KOPT-K1 (cell line): ENCODE results near the gene ELOVL5.

Source experiments
- H3K27ac ChIP-seq: fragments of 200-600 bp; sonication (generic); 2 replicates; pipeline ENCODE4 v1.5.1; 2016; ENCODE audit warnings: antibody characterized with exemption, mild to moderate bottlenecking, low read depth, low read length; ENCODE audit not compliant: poor library complexity, severe bottlenecking
- H3K36me3 ChIP-seq: fragments of 200-600 bp; sonication (generic); 2 replicates; pipeline ENCODE4 v1.5.1; 2017; ENCODE audit warnings: antibody characterized with exemption, mild to moderate bottlenecking, low read length, moderate library complexity; ENCODE audit not compliant: insufficient read depth
- H3K9me3 ChIP-seq: fragments of 200-600 bp; sonication (generic); 2 replicates; pipeline ENCODE4 v1.5.1; 2017; ENCODE audit warnings: antibody characterized with exemption, low read length, mild to moderate bottlenecking; ENCODE audit not compliant: insufficient read depth, poor library complexity, severe bottlenecking

Gene ELOVL5

DNA sequence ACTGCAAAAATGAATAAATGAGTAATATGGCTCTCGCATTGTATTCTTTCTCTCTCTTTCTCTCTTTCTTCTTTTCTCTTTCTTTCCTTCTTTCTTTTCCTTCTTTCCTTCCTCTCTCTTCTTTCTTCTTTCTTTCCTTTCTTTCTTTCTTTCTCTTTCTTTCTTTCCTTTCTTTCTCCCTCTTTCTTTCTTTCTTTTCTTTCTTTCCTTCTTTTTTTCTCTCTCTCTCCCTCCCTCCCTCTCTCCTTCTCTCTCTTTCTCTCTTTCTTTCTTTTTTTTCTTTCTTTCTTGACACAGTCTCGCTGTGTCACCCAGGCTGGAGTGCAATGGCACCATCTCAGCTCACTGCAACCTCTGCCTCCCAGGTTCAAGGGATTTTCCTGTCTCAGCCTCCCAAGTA lies 20.3 kb upstream of the ELOVL5 start:
- Histone ChIP-seq H3K27ac (no peak overlapping the region), H3K36me3 (no peaks in the 10 kb centered on the region), H3K9me3 (peaks cover 3% of the 10 kb centered on the region)

DNA sequence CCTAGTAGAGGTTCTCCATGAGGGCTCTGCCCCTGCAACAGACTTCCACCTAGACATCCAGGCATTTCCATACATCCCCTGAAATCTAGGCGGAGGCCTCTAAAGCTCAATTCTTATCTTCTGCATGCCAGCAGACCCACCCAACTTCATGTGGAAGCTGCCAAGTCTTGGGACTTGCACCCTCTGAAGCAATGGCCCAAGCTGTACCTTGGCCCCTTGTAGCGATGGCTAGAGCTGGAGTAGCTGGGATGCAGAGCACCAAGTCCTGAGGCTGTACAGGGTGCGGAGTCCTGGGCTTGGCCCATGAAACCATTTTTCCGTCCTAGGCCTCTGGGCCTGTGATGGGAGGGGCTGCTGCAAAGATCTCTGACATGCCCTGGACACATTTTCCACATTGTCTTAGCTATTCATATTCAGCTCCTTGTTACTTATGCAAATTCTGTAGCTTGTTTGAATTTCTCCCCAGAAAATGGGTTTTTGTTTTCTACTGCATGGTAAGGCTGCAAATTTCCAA lies 17.4 kb upstream of the ELOVL5 start:
- Histone ChIP-seq H3K9me3 (peaks cover 3% of the 10 kb centered on the region), H3K36me3 (no peaks in the 10 kb centered on the region), H3K27ac (no peak overlapping the region)

DNA sequence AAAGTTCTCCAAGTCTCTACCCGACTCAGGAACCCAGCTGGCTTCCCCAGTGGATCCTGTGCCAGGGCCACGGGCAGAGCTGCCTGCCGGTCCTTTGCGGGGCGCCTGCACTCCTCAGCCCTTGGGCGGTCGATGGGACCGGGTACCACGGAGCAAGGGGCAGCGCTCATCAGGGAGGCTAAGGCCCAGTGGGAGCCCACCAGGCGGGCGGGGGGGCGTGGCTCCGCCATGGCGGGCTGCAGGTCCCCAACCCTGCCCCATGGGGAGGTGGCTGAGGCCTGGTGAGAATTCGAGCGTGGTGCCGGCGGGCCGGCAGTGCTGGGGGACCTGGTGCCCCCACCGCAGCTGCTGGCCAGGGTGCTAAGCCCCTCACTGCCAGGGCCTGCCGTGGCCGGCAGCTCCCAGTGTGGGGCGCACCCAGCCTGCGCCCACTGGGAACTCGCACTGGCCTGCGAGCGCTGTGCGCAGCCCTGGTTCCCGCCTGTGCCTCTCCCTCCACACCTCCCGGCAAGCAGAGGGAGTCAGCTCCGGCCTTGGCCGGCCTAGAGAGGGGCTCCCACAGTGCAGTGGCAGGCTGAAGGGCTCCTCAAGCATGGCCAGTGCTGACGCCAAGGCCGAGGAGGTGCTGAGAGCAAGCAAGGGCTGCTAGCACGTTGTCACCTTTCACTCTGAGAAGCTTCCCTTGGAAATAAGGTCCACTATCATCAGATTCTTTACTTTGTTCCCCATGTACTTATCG lies 14.8 kb upstream of the ELOVL5 start:
- Histone ChIP-seq H3K9me3 (peaks cover 3% of the 10 kb centered on the region), H3K36me3 (no peaks in the 10 kb centered on the region), H3K27ac (peak overlapping the region; percentile 99)

DNA sequence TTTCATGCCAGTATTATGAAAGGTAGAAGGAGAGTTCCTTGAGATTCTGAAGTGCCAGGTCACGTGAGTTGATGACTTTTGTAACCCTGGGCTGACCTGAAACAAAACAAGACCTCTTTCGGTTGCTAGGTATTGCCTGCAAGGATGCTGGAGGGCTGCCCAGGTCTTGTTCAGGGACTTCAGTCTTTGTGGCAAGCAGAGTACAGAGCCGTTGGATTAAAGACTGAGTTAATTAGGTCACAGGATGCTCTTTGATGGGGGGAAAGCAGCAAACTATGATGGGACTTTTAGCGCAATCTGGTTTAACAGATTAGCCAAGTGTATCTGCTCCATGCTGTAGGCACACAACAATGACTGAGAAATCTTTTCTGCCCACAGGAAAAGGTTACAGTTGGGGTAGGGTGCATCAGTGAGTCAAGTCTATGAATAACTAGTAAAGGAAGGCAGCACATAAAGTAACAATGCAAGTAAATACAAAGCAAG lies 12.8 kb upstream of the ELOVL5 start:
- no peaks in the 10 kb centered on the region for H3K36me3 ChIP-seq
- peak overlapping the region; percentile 99 for H3K27ac ChIP-seq
- no peaks in the 10 kb centered on the region for H3K9me3 ChIP-seq

DNA sequence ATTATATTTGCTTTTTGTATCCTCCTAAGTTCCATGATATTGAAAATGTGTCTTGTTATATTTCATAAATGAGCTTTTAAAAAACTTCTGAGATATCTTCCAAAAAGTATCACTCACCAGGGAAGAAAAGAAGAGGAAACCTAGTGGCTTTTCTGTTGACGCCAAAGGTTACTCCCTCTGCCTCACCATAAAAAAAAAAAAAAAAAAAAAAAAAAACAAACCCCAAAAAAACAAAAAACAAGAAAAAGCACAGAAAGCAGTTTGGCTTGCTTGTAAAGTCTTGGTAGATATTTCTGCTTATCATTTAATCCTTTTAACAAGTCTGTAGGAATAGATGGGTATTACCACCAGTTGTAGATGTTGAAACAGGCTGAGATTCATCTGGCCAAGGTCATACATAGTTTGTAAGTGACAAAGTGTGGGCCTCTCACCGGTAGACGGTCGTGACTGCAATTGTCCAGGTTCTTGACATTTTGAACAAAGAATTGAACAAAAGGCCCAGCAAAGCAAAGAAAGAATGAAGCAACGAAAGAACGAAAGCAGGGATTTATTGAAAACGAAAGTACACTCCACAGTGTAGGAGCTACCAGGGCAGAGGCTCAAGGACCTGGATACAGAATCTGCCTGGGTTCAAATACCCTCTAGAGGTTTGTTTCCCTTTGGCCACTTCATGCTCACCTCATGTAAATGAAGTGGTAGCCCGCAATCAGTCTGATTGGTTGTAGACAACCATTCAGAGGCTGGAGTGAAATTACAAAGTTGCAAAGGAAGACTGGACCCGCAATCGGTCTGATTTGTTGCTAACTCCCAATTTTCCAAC lies 11.6 kb upstream of the ELOVL5 start:
- H3K36me3 ChIP-seq = no peaks in the 10 kb centered on the region
- peak overlapping the region; percentile 99 for H3K27ac ChIP-seq
- H3K9me3 ChIP-seq = no peaks in the 10 kb centered on the region

DNA sequence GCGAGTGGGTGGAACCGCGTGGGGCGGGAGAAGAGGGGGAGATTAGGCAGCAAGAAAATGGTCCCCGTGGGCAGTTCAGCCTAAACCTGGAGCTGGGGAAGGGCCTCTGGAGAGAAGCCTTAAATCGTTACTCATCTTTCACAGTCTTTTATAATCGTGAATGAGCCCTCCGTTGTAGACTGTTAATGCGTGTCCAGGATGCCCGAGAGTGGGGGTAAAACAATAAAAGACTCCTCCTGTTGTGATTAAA lies 11.0 kb upstream of the ELOVL5 start:
- Histone ChIP-seq H3K27ac (peak overlapping the region; percentile 99), H3K36me3 (no peaks in the 10 kb centered on the region), H3K9me3 (no peaks in the 10 kb centered on the region)

DNA sequence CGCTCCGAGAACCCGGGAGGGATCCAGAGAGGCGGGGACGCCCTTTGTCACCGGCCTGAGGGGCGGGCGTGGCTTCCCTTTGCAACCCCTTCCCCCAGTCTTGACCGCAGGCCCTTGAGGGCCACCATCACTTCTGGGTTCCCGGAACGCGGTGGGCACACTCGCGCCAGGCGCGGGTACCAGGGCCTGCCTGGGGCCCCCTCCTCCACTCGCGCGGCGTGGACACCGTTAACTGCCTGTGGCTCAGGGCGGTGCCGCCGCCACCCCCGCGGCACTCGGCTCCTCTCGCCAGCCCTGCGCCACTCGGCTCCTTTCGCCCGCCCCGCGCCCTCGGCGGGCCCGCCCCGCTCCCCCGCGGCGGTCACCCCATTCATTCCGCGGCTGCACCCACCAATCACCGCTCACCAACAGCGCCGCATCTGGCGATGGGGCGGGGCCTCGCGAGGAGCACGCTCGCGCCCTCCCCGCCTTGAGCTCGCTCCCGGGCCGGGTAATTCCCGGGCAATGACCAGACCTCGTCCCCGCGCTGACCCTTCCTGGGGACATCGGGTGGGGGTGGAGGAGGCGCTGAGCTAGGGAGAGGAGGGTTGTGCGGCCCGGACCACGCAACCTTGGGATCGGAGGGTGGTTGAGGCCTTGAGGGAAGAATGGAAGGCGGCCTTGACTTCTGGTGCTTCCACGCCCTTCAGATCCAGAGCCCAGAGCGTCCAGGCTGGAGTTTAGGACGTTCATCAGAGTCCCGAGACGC lies 10.5 kb upstream of the ELOVL5 start:
- Histone ChIP-seq H3K27ac (peak overlapping the region; percentile 99), H3K9me3 (no peaks in the 10 kb centered on the region), H3K36me3 (no peaks in the 10 kb centered on the region)

DNA sequence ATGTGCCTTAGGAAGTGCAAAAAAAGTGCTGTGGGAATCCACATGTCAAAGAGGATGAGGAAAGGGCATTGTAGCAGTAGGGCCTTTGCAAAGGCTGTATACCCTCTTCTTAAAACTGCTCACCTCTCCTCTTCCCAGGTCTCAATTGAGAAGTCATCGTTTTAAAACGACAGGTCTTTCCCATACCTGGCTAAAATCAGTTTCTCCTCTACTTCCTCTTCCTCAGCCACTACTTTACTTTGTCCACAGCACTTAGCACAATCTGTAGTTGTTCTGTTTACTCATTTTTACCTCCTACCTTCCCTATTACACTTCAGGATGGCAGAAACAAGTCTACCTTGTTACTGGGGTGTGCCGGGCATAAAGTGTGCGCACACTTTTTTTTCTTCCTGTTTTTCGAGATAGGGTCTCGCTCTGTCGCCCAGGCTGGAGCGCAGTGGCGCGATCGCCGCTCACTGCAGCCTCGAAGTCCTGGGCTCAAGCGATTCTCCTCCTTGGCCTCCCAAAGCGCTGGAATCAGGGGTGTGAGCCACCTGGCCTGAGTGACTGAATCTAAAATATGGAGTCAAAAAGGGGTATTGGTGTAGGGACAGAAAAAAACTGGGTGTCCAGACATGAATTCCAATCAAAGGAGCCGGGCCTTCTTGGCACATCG lies 9.8 kb upstream of the ELOVL5 start:
- Histone ChIP-seq H3K36me3 (no peaks in the 10 kb centered on the region), H3K27ac (peak overlapping the region; percentile 99), H3K9me3 (no peaks in the 10 kb centered on the region)

DNA sequence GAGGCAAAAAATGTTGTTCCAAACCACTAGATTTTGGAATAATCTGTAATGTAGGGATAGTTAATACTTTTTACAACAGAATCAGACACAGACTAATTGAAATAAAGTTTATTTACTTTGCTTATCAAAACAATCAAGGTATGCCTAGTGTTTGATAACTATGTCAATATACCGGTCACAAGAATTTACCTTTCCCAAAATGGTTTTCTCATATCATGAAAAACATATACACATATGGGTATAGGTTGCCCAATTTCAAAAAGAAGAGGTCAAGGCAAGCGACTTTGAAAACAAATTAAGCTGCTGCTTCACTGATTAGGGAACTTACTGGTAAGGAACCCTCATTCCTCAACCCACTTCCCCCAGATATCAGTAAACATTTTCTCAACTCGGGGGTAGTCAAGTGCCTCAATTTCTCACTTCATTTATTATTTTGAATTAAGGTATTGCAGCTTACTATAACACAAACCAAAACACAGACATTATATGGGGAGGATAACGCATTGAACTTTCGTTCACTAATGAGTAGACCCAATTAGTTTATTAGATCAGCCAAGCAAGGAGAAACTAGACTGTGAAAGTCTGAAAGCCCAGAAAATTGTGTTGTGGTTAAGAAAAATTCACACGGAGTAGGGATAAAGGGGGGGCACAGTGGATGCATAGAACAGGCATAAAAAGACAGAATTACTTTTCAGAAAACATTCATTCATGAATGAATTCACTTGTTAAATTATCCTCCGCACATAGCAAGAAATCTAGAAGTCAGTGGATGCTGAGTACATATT lies 9.0 kb upstream of the ELOVL5 start:
- Histone ChIP-seq H3K36me3 (no peaks in the 10 kb centered on the region), H3K27ac (peak overlapping the region; percentile 99), H3K9me3 (no peaks in the 10 kb centered on the region)

DNA sequence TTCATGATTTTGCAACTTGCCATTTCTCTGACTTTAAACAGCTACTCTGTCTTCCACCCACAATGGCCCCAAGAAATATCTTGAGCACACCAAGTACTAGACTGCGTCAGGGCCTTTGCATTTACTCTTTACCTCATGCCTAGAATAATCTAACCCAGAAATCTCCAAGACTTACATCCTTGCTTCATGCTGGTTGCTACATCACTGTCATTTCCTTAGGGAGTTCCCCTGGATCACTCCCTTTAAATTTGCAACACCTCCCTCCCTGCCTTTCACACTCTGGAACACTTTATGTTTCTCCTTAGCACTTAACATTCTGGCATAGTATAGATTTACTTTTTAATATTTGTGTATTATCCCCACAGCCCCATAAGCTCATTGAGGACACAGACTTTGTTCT lies 4.9 kb upstream of the ELOVL5 start:
- Histone ChIP-seq H3K9me3 (no peaks in the 10 kb centered on the region), H3K27ac (no peak overlapping the region), H3K36me3 (no peaks in the 10 kb centered on the region)

DNA sequence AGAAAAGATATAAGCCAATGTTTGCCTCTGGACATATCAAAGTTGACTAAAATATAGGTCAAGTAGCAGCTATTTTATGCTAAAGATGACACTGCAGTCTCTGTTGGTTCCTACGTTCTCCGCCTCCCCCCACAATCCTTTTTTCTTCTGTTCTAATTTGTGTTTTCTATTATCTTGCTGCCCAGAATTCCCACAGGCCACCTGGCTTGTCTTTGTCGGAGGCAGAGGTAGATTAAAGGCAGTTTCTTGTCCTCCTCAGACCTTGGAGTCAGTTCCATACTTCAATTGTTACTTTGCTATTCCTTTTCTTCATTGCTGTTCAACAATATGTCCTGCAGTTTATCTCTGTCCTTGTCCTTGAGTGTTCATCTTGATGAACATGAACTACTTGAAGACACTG lies 3.6 kb upstream of the ELOVL5 start:
- H3K27ac ChIP-seq = no peak overlapping the region

DNA sequence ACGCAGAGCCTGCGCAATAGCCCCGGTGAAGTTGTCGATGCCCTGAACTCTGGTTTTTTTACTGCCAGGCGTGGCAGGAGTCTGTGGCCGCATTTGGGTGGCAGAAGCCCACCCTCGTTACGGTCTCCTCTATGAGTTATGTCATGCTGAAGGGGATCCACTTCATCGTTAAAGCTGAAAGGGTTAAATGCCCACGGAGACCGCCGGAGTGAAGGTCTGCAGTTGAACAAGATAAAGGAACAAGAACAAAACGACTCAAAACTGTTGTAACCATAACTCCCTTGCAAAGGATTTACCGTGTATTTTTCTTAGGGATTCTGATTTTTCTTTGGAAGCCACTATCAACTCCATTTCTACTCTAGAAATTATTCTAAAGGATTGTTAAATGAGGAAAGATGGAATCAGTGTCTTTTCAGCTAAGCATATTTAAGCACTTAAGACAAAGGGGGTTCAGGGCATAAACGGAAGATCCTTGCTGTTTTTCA lies 501 bp upstream of the ELOVL5 start:
- Histone ChIP-seq H3K9me3 (no peaks in the 10 kb centered on the region), H3K27ac (peak overlapping the region; percentile 94), H3K36me3 (peaks cover 30% of the 10 kb centered on the region)

More for the DNA sequence above, 3.6 kb upstream of the ELOVL5 start:
- Histone ChIP-seq H3K36me3 (no peaks in the 10 kb centered on the region), H3K9me3 (no peaks in the 10 kb centered on the region)

DNA sequence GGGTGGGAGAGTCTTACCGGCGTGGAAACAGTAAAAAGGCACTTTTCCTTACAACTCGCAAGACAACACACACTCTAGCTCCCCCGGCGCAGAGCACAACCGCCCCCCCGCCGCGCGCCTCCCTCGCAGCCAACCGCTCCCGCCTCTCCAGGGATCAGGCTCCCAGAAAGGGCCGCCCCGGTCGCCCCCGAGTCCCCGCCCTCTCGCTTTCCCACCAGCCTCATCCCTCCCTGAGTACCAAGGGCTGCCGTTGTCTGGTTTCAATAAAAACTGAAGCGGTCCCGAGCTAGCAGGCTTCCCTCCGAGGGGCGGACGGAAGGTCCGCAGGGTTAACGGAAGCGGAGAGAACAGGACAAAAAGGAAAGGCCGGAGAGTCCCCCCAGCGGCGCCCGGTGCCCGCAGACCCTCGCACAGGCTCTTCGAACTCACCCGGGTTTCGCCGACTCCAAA lies 804 bp downstream of the ELOVL5 start:
- Histone ChIP-seq H3K9me3 (no peaks in the 10 kb centered on the region), H3K36me3 (peaks cover 41% of the 10 kb centered on the region), H3K27ac (peak overlapping the region; percentile 94)
